NCI-H128 (cell line): ENCODE results near the gene LEPROT.

Experiments used
- DNase-seq: peaks from one replicate; lab custom pipeline; 2025; ENCODE audit not compliant: unreplicated experiment; lab: John Stamatoyannopoulos, UW

Gene LEPROT

GRCh38 chr1:65412256-65412983 lies 8.0 kb upstream of the LEPROT start:
- DNase-seq, result no peak

GRCh38 chr1:65412984-65413375 lies 7.5 kb upstream of the LEPROT start:
- no peak for DNase-seq

GRCh38 chr1:65414538-65414937 lies 5.9 kb upstream of the LEPROT start:
- no peak for DNase-seq

GRCh38 chr1:65416767-65417166 lies 3.7 kb upstream of the LEPROT start:
- no peak for DNase-seq

- DNase-seq, result no peak
These were observed 2.7 kb upstream of the LEPROT start for GRCh38 chr1:65417729-65418128.

GRCh38 chr1:65418522-65419185 lies 1.8 kb upstream of the LEPROT start:
- DNase-seq, result no peak

- peak; percentile 98 for DNase-seq
These were observed 533 bp upstream of the LEPROT start for GRCh38 chr1:65419681-65420589.

- no peak for DNase-seq
These were observed 1.0 kb downstream of the LEPROT start for GRCh38 chr1:65421351-65422025.

- no peak for DNase-seq
These were observed 2.1 kb downstream of the LEPROT start for GRCh38 chr1:65422241-65423203.

GRCh38 chr1:65423884-65424572 lies 3.6 kb downstream of the LEPROT start:
- DNase-seq, result no peak

GRCh38 chr1:65424573-65424889 lies 4.1 kb downstream of the LEPROT start:
- DNase-seq, result no peak

GRCh38 chr1:65425006-65425405 lies 4.5 kb downstream of the LEPROT start:
- DNase-seq, result no peak

- DNase-seq, result no peak
These were observed 5.2 kb downstream of the LEPROT start for GRCh38 chr1:65425697-65426096.

- no peak for DNase-seq
These were observed 8.6 kb downstream of the LEPROT start for GRCh38 chr1:65429078-65429477.

GRCh38 chr1:65429806-65430205 lies 9.3 kb downstream of the LEPROT start:
- no peak for DNase-seq

GRCh38 chr1:65431111-65431705 lies 10.7 kb downstream of the LEPROT start:
- DNase-seq, result no peak

- DNase-seq, result no peak
These were observed 12.4 kb downstream of the LEPROT start for GRCh38 chr1:65432918-65433317.

GRCh38 chr1:65434255-65434654 lies 13.8 kb downstream of the LEPROT start:
- DNase-seq, result no peak

- DNase-seq, result no peak
These were observed 14.3 kb downstream of the LEPROT start for GRCh38 chr1:65434760-65435159.
